IPS-NIHi7 (cell line): ENCODE results near the gene C2orf80.
"Not testable (repeated sequence)": the region's sequence is repeated elsewhere in the genome, so short reads cannot be mapped to it uniquely, and the experiment has no call there.

ENCODE experiments used
- DNase-seq: peaks from one replicate; pipeline ENCODE4 v3.0.0; 2012; ENCODE audit warnings: mixed read lengths; ENCODE audit errors: extremely low spot score

Gene C2orf80

GRCh38 chr2:208189810-208190503 is at the start of gene C2orf80:
C2orf80 (minus strand) TSS chr2:208190030; CDS start chr2:208186986, 3,044 bp downstream.
- DNase-seq = no peak

DNA sequence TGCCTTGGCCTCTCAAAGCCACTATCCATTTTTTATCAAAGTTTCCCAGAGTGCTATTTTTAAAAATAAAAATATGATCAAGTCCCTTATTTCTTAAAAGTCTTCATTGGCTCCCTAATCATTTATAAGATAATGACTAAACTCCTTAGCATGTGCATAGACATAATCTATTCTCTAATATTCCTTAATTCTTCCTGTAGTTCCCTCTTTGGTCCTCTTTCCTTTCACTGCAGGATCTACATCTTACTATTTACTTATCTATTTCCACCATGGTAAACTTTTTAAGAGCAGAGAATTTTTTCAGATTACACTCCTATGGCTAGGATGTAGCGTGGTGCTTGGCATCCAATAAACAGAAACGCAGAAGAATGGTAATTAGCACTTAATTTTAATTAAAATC is 46.0 kb upstream of the C2orf80 start:
- no peak for DNase-seq

DNA sequence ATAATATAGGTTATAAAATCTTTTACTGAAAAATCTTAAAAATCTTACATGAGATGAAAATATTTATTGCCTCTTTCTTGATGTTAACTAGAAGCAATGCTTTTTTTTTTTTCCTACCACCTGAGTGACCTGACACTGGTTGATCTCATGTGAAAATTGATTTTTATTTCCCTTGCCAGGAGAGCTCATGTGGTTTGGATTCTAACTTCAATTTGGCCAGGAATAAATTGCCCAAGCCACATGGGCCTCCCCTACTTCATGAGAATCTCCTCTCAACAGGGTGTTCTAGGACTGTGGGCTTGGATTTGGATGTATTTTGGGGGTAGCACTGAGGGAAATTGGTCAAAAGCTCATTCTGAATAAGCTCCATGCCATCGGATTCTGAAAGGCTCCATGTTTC is 45.0 kb upstream of the C2orf80 start:
- DNase-seq = no peak

DNA sequence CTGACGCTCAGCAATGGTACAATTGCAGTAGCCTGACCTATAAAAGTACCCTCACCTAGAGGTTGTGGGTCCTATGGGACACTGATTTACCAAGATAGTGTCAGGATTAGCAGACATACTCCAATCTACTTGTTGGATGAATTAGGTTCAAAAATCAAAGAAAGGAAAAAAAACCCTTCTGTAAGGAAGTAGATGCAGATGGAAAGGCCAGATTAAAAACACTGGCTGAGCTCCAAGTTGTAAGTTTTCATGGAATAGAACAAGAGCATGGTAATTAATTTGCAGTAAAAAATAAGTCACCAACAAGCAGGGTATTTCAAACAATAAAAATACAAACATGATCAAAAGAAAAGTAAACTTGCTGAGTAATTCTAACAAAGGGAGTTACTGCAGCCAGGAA is 38.6 kb upstream of the C2orf80 start:
- DNase-seq = no peak

- DNase-seq = no peak
These were observed 37.9 kb upstream of the C2orf80 start for GRCh38 chr2:208227581-208228232.

- no peak for DNase-seq
These were observed 35.0 kb upstream of the C2orf80 start for GRCh38 chr2:208224802-208225201.

DNA sequence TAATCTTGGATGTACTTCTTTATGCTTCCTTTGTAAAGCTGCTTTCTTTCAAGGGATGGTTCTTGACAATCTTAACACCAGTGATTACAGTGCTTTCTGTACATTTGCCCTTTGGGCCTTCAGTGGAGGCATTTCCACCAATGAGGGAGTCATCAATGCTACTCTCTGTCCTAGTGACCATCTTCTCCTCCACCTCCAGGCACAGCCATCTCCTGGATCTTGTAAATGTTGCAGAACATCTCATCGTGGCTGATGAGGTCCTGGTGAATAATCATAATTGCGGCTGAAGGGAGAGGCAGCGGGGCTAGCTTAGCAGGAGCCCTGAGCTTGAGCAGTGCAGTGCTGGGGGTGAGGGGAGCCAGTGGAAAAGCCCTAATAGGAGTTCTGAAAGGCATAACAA is 32.5 kb upstream of the C2orf80 start:
- no peak for DNase-seq

DNA sequence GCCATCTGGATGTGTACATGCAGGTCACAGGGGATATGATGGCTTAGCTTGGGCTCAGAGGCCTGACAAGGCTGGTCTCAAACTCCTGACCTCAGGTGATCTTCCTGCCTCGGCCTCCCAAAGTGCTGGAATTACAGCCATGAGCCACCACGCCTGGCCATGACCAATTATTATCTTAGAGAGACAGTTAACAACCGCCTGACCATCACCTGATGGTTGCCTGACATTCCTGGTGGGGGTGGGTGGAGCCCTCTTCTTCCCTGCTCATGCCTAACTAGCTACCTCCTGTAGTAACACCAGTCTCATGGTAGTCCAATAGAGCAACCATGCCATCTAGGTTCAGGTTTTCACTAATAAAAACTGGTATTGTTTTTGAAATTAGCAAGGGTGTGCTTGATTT is 32.0 kb upstream of the C2orf80 start:
- DNase-seq = not testable (repeated sequence)

DNA sequence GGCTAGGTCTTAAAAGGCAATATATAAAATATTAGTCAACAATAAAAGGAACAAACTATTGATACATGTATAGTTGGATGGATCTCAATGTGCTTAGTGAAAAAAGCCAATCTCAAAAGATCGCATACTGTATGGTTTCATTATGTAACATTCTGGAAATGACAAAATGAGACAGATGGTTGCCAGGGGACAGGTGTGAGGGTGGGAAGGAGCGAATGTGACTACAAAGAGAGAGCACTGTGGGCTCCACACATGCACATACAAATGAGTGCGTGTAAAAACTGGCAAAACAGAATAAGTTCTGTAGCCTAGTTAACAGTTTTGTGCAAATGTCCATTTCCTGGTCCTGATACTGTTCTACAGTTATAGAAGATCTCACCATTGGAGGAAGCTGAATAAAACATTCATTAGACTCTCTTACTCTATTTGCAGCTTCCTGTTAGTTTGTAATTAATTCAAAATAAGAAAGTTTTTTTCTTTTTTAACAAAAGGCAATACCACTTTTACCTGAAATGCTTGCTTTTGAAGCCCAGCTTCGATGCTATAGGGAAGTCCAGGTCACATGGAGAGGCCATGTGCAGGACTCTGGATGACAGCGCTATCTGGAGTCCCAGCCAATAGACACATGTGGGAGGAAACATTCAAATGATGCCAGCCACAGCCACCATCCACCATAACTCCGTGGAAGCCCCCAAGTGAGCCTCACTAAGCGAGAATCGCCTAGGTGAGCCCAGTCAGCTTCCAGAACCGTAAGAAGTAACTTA is 21.0 kb upstream of the C2orf80 start:
- DNase-seq = no peak

DNA sequence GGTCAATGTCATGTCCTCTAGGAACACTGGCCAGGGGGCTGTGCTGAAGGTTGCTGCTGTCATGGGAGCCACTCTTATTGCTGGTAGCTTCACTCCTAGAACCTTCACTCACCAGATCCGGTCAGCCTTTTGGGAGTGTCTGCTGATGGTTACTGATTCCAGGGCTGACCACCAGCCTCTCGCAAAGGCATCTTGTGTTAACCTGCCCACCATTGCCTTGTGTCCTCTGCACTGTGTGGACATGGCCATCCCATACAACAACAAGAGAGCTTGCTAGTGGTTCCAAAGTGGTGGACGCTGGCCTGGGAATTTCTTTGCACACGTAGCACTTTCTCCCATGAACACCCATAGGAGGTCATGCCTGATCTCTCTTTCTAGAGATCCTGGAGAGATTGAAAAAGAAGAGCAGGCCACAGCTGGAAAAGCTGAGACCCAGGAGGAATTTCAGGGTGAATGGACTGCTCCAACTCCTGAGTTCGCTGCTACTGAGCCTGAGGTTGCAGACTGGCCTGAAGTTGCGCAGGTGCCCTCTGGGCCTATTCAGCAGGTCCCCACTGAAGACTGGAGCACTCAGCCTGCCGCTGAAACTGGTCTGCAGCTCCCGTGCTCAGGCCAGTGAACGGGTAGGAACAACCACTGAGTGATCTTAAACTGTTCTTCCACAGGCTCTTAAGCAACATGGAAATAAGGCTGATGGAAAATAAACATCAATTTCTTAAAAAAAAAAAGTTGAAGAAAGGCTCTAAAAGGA is 18.7 kb upstream of the C2orf80 start:
- no peak for DNase-seq

DNA sequence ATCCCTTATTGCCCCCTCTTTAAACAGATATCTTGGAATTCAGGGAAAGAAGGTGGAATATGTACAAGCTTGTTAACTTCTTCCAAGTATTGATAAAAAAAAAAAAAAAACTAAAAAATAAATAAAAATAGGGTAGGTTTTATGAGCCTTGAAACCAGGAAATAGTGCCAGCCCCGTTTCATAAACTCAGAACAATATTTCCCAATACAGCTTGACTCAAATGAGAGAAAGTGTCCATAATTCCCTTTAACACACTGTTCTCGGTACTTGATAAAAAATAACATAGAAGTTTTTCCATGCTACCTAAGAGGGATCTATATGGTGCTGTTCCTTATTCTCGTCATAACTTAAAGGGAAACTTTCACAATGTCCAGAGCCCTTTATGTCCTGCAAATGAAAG is 17.9 kb upstream of the C2orf80 start:
- DNase-seq = no peak

GRCh38 chr2:208204166-208204565 is 14.3 kb upstream of the C2orf80 start:
- DNase-seq = no peak

- no peak for DNase-seq
These were observed 5.7 kb upstream of the C2orf80 start for GRCh38 chr2:208195531-208195930.

DNA sequence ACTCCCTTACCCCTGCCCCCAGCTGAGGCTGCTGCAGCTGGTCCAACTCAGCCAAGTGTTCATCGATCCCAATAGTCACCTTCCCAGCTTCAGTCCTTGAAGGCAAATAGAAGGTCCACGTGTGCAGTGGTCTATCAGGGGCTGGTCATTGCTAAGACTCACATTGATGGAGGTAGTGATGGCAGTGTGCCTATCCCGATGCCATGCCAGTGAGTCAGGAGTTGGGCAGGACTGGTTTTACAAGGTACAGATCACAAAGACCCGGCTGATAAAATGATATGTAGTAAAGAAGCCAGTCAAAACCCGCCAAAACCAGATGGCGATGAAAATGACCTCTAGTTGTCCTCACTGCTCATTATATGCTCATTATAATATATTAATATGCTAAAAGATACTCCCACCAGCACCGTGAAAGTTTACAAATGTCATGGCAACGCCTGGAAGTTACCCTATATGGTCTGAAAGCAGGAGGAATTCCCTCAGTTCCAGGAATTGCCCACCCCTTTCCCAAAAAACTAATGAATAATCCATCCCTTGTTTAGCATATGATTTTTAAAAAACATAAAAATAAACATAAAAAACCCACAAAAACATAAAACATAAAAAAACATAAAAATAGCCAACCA is 2.9 kb upstream of the C2orf80 start:
- DNase-seq = no peak

GRCh38 chr2:208189069-208189809 is 591 bp downstream of the C2orf80 start:
- DNase-seq = no peak

DNA sequence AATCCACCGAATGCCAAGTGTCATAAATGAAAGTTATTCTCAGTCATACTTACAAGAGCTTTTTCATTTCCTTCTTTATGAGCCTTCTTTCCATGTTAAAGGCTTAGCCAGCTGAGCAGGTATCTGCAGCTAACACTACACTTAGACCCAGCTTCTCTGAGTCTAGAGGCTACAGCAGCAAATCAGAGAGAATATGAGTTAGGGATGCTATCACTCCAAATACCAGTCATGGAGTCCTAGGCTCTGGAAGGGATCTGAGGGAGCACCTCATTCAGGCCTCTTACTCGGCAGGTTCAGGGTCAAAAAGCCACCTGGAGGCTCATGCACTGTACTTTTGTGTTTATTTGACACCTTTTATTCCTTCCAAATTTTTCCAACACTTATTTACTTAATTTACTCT is 2.9 kb downstream of the C2orf80 start:
- no peak for DNase-seq

DNA sequence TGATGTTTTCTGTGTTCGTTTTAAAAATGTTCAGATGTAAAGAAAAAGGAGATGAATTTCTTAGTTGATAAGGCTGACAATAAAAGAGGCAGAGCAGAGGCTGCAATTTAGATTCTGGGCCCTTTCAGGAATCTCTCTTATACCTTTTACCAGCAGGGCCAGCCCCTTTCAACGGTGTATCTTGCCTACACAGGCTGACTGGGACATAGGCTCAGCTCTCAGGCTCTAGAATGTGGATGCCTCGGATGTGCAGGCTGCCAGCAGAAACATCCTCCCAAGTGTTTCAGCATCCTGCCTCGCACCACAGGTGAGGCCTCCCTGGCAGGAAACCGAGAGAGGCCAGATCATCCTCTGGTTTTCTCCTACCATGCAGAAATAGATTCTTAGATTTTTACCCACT is 3.4 kb downstream of the C2orf80 start:
- peak; percentile 26 for DNase-seq

DNA sequence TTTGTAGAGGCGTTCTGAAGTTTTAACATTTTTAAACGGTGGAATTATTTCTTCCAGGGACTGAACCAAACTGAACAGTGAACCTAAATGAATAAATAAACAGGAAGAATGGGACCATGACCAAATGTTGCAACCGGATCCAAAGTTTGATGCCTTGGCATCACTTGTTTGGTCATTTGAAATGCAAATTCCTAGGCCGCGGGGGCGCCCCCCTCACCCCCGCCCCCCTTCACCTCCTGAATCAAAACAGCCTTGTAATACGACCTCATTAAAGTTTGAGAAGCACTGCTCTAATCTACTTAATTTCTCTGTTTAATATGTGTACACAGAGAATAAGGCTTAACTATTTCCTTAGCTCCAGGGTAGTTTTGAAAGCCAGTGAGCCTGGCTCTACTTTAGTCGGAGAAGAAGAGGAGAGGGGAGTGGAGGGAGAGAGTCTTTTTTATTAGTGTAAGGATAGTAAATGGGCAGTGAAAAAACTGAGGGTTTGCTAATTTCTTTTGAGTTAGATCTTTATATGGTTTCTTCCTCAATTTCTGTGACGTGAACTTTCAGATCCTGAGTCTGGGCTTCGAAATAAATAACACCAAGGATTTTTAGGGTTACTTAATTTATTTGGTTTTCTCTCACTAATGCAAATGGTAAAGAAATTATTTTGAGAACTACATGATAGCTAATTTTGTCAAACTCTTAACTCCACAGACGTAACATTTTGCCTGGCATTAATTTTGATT is 5.7 kb downstream of the C2orf80 start:
- no peak for DNase-seq

DNA sequence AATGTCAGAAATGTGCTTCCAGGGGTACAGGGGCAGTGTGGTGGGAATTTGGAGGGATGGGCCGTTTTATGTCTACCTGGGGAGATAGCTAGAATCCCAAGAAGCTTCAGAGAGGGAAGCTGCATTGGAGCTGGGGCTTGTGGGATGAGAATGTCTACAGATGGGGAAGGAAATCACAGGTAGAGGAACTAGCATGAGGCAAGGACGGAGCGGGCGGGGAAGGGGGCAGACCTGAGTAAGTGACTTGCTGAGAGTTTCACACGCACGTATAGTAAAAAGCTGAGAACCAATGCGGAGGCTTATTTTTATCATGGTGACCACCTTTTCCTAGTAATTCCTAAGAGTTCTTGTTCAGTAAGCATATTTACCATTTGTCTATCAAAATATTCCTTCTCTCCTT is 6.3 kb downstream of the C2orf80 start:
- DNase-seq = peak; percentile 67

GRCh38 chr2:208182835-208183234 is 7.0 kb downstream of the C2orf80 start:
- no peak for DNase-seq
